Measurements from ENCODE around the gene SDR42E1.
"Not testable (repeated sequence)": the region's sequence is repeated elsewhere in the genome, so short reads cannot be mapped to it uniquely, and the experiment has no call there.

SDR42E1 gene

DNA sequence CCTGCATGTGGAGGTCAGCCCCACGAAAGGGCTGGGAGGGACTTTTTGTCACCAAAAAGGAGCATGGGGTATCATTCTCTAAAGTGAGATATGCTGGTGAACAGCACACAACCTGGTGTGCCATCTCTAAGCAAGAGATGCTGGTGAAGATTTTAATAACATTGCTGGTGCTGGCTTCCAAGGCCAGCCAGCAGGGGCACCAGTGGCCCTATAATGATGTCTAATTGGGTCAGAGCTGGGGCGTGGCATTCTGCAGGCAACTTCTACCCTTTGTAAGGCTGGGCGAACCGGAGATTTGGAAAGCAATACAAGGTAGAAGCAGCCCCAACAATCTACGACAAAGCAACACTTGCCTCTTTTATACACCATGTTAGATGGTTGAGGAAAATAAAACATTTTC lies 16.8 kb downstream of the SDR42E1 start:
- Histone ChIP-seq H3K4me1 (ENCODE audit: control insufficient read depth, insufficient read depth, low read length) (peaks cover 15% of the 10 kb centered on the region), H3K9ac (ENCODE audit: low read length) (no peak overlapping the region), H3K27me3 (ENCODE audit: control insufficient read depth, insufficient read depth, low read length) (no peaks in the 10 kb centered on the region), H3K36me3 (ENCODE audit: control insufficient read depth, insufficient read depth, low read length) (no peaks in the 10 kb centered on the region), H3K4me3 (ENCODE audit: low read length) (no peak overlapping the region), H3K27ac (ENCODE audit: low read depth, low read length) (no peak overlapping the region)

DNA sequence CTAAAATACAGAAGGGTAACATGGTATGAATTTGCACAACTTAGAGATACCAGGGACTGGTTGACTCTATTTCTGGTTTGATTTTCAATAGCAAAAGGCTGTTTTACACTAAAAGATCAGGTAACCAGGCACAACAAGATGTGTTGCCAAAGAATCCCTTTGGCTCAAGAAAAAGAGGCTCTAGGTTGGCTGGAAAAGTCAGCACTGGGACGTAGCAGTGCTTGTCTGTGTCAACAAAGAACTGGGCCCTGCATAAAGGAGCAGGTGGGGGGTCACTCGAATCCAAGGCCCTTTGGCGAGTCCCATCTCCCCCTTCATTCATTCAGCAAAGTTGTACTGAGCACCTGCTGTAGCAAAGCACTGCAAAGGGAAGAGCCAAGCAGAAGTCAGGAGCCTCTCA lies 18.4 kb downstream of the SDR42E1 start:
- Histone ChIP-seq H3K9ac (ENCODE audit: low read length) (no peak overlapping the region), H3K4me1 (ENCODE audit: control insufficient read depth, insufficient read depth, low read length) (peaks cover 15% of the 10 kb centered on the region), H3K27ac (ENCODE audit: low read depth, low read length) (no peak overlapping the region), H3K27me3 (ENCODE audit: control insufficient read depth, insufficient read depth, low read length) (no peaks in the 10 kb centered on the region), H3K36me3 (ENCODE audit: control insufficient read depth, insufficient read depth, low read length) (no peaks in the 10 kb centered on the region), H3K4me3 (ENCODE audit: low read length) (no peak overlapping the region)

GRCh38 chr16:81987706-81988105 lies 23.6 kb downstream of the SDR42E1 start:
- H3K27ac ChIP-seq (ENCODE audit: low read depth, low read length): no peak overlapping the region
- H3K27me3 ChIP-seq (ENCODE audit: control insufficient read depth, insufficient read depth, low read length): no peaks in the 10 kb centered on the region

DNA sequence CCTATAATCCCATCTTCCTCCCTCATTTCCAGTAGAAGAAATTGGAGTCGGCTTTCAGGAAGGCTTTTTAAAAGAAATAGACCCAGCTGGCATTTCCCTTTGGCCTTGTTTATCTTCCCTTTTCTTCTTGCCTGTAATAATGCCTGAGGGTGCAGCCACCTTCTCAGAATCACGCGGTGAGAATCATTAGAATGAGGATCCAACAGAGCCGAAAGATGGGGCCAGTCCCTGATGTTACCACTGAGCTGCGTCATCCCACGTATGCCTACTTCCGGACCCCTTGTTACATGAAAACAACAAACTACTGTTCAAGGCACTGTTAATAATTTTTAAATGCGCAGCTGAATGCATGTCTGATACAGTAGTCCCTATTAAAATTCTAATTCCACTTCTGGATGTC lies 24.1 kb downstream of the SDR42E1 start:
- no peaks in the 10 kb centered on the region for H3K27me3 ChIP-seq (ENCODE audit: control insufficient read depth, insufficient read depth, low read length)
- H3K4me1 ChIP-seq (ENCODE audit: control insufficient read depth, insufficient read depth, low read length): no peaks in the 10 kb centered on the region

More at GRCh38 chr16:81987706-81988105, 23.6 kb downstream of the SDR42E1 start:
- Histone ChIP-seq H3K4me1 (ENCODE audit: control insufficient read depth, insufficient read depth, low read length) (no peaks in the 10 kb centered on the region), H3K4me3 (ENCODE audit: low read length) (no peak overlapping the region), H3K36me3 (ENCODE audit: control insufficient read depth, insufficient read depth, low read length) (no peaks in the 10 kb centered on the region), H3K9ac (ENCODE audit: low read length) (no peak overlapping the region)

GRCh38 chr16:81977335-81977942 lies 33.8 kb downstream of the SDR42E1 start:
- not testable (repeated sequence) for H3K27me3 ChIP-seq (ENCODE audit: control insufficient read depth, insufficient read depth, low read length); H3K36me3 ChIP-seq (ENCODE audit: control insufficient read depth, insufficient read depth, low read length); H3K9ac ChIP-seq (ENCODE audit: low read length); H3K4me1 ChIP-seq (ENCODE audit: control insufficient read depth, insufficient read depth, low read length); H3K4me3 ChIP-seq (ENCODE audit: low read length); H3K27ac ChIP-seq (ENCODE audit: low read depth, low read length)

More for the DNA sequence above, 24.1 kb downstream of the SDR42E1 start:
- Histone ChIP-seq H3K9ac (ENCODE audit: low read length) (no peak overlapping the region), H3K4me3 (ENCODE audit: low read length) (no peak overlapping the region), H3K36me3 (ENCODE audit: control insufficient read depth, insufficient read depth, low read length) (no peaks in the 10 kb centered on the region), H3K27ac (ENCODE audit: low read depth, low read length) (no peak overlapping the region)

- no peak overlapping the region for H3K9ac ChIP-seq (ENCODE audit: low read length)
- no peaks in the 10 kb centered on the region for H3K36me3 ChIP-seq (ENCODE audit: control insufficient read depth, insufficient read depth, low read length)
- no peak overlapping the region for H3K4me3 ChIP-seq (ENCODE audit: low read length)
- no peak overlapping the region for H3K27ac ChIP-seq (ENCODE audit: low read depth, low read length)
- no peaks in the 10 kb centered on the region for H3K27me3 ChIP-seq (ENCODE audit: control insufficient read depth, insufficient read depth, low read length)
- H3K4me1 ChIP-seq (ENCODE audit: control insufficient read depth, insufficient read depth, low read length): no peaks in the 10 kb centered on the region
Measured at GRCh38 chr16:81975637-81976036, 35.6 kb downstream of the SDR42E1 start.

- Histone ChIP-seq H3K4me1 (ENCODE audit: control insufficient read depth, insufficient read depth, low read length) (no peaks in the 10 kb centered on the region), H3K36me3 (ENCODE audit: control insufficient read depth, insufficient read depth, low read length) (no peaks in the 10 kb centered on the region), H3K4me3 (ENCODE audit: low read length) (no peak overlapping the region), H3K27ac (ENCODE audit: low read depth, low read length) (no peak overlapping the region), H3K9ac (ENCODE audit: low read length) (no peak overlapping the region), H3K27me3 (ENCODE audit: control insufficient read depth, insufficient read depth, low read length) (no peaks in the 10 kb centered on the region)
Measured at GRCh38 chr16:81973737-81974136, 37.5 kb downstream of the SDR42E1 start.

DNA sequence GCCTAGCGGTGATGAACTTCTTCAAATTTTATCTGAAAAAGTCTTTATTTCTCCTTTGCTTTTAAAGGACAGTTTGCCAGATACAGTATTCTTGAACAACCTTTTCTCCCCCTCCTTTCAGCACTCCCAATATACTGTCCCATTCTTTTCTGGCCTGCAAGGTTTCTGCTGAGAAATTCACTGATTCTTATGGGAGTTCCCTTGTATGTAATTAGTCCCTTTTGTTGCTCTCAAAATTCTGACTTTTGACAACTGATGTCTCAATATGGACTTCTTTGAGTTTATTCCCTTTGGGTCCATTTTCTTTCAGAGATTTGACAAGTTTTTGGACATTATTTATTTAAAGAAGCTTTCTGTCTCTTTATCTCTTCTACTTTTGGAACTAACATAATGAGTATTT lies 39.4 kb downstream of the SDR42E1 start:
- Histone ChIP-seq H3K27me3 (ENCODE audit: control insufficient read depth, insufficient read depth, low read length) (no peaks in the 10 kb centered on the region), H3K4me3 (ENCODE audit: low read length) (no peak overlapping the region), H3K4me1 (ENCODE audit: control insufficient read depth, insufficient read depth, low read length) (no peaks in the 10 kb centered on the region), H3K36me3 (ENCODE audit: control insufficient read depth, insufficient read depth, low read length) (no peaks in the 10 kb centered on the region), H3K9ac (ENCODE audit: low read length) (no peak overlapping the region), H3K27ac (ENCODE audit: low read depth, low read length) (no peak overlapping the region)

- Histone ChIP-seq H3K36me3 (ENCODE audit: control insufficient read depth, insufficient read depth, low read length) (no peaks in the 10 kb centered on the region), H3K27me3 (ENCODE audit: control insufficient read depth, insufficient read depth, low read length) (no peaks in the 10 kb centered on the region), H3K9ac (ENCODE audit: low read length) (no peak overlapping the region), H3K27ac (ENCODE audit: low read depth, low read length) (no peak overlapping the region), H3K4me3 (ENCODE audit: low read length) (no peak overlapping the region), H3K4me1 (ENCODE audit: control insufficient read depth, insufficient read depth, low read length) (no peaks in the 10 kb centered on the region)
Measured at GRCh38 chr16:81967358-81967757, 43.9 kb downstream of the SDR42E1 start.

DNA sequence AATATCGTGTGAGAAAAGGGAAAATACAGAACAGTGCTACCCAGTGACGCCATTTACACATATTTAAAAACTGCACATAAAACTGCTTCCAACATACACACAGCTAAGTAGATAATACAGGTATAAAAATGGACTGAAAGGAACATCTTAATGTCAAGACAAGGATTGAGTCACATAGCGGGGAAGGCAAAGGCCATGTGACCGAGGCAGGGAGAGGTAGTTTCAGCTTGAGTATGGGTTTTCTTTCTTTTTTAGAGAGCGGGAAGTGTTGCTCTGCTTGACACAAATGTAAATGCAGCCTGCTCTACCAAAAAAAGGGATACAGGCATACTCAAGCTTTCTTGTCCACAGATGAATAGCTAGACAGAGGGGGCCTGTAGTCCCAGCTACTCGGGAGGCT lies 46.5 kb downstream of the SDR42E1 start:
- no peaks in the 10 kb centered on the region for H3K36me3 ChIP-seq (ENCODE audit: control insufficient read depth, insufficient read depth, low read length)
- no peaks in the 10 kb centered on the region for H3K4me1 ChIP-seq (ENCODE audit: control insufficient read depth, insufficient read depth, low read length)
- no peak overlapping the region for H3K27ac ChIP-seq (ENCODE audit: low read depth, low read length)
- no peak overlapping the region for H3K9ac ChIP-seq (ENCODE audit: low read length)
- no peaks in the 10 kb centered on the region for H3K27me3 ChIP-seq (ENCODE audit: control insufficient read depth, insufficient read depth, low read length)
- H3K4me3 ChIP-seq (ENCODE audit: low read length): no peak overlapping the region

GRCh38 chr16:81956213-81956948 lies 54.9 kb downstream of the SDR42E1 start:
- H3K9ac ChIP-seq (ENCODE audit: low read length): no peak overlapping the region
- no peak overlapping the region for H3K27ac ChIP-seq (ENCODE audit: low read depth, low read length)
- no peaks in the 10 kb centered on the region for H3K4me1 ChIP-seq (ENCODE audit: control insufficient read depth, insufficient read depth, low read length)
- no peaks in the 10 kb centered on the region for H3K27me3 ChIP-seq (ENCODE audit: control insufficient read depth, insufficient read depth, low read length)
- H3K4me3 ChIP-seq (ENCODE audit: low read length): no peak overlapping the region
- H3K36me3 ChIP-seq (ENCODE audit: control insufficient read depth, insufficient read depth, low read length): peaks cover 5% of the 10 kb centered on the region

GRCh38 chr16:81951564-81951963 lies 59.7 kb downstream of the SDR42E1 start:
- no peaks in the 10 kb centered on the region for H3K4me1 ChIP-seq (ENCODE audit: control insufficient read depth, insufficient read depth, low read length)
- no peak overlapping the region for H3K27ac ChIP-seq (ENCODE audit: low read depth, low read length)
- H3K27me3 ChIP-seq (ENCODE audit: control insufficient read depth, insufficient read depth, low read length): no peaks in the 10 kb centered on the region
- H3K9ac ChIP-seq (ENCODE audit: low read length): no peak overlapping the region
- no peak overlapping the region for H3K4me3 ChIP-seq (ENCODE audit: low read length)
- no peaks in the 10 kb centered on the region for H3K36me3 ChIP-seq (ENCODE audit: control insufficient read depth, insufficient read depth, low read length)

DNA sequence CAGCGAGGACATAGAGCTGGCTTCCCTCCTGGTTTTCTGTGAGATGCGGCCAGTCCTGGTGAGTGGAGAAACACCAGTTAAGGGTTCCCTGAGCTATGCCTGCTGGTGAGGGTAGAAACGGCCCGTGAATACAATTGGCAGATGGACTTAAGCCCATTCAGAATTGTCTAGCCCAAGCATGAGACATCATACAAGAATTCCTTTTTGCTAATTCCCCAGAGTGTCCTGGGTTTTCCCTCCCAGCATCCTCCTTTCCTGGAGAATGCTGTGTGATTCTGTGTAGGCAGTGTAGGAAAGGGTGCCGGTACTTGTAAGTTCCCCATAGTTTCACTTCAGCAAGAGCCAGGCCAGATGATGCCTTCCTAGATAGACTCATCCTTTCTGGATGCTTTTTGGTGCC lies 65.1 kb downstream of the SDR42E1 start:
- no peak overlapping the region for H3K9ac ChIP-seq (ENCODE audit: low read length)
- H3K4me3 ChIP-seq (ENCODE audit: low read length): no peak overlapping the region
- H3K27me3 ChIP-seq (ENCODE audit: control insufficient read depth, insufficient read depth, low read length): no peaks in the 10 kb centered on the region
- H3K27ac ChIP-seq (ENCODE audit: low read depth, low read length): no peak overlapping the region
- H3K4me1 ChIP-seq (ENCODE audit: control insufficient read depth, insufficient read depth, low read length): no peaks in the 10 kb centered on the region
- H3K36me3 ChIP-seq (ENCODE audit: control insufficient read depth, insufficient read depth, low read length): no peaks in the 10 kb centered on the region
